ENCODE data around the gene AGPAT2.

DNA sequence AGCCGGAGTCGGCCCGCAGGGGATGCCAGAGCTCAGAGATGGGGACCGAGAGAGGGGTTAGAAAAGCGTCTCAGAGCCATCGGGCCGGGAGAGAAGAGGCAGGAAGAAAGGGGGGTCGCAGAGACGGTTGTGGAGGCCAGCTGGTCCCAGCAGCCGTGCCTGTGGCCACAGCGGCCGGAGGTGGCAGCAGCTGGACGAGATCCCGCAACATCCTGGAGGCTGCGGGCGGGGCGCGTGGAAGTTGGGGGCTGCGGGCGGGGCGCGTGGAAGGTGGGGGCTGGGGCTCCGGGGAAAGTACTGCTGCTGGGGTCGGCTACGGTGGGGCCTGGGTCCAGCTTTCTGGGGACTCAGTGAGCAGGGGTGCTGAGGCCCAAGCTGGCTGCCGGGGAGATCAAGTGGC is 59.0 kb downstream of the AGPAT2 start:
- TF ChIP-seq, protein P1, sequence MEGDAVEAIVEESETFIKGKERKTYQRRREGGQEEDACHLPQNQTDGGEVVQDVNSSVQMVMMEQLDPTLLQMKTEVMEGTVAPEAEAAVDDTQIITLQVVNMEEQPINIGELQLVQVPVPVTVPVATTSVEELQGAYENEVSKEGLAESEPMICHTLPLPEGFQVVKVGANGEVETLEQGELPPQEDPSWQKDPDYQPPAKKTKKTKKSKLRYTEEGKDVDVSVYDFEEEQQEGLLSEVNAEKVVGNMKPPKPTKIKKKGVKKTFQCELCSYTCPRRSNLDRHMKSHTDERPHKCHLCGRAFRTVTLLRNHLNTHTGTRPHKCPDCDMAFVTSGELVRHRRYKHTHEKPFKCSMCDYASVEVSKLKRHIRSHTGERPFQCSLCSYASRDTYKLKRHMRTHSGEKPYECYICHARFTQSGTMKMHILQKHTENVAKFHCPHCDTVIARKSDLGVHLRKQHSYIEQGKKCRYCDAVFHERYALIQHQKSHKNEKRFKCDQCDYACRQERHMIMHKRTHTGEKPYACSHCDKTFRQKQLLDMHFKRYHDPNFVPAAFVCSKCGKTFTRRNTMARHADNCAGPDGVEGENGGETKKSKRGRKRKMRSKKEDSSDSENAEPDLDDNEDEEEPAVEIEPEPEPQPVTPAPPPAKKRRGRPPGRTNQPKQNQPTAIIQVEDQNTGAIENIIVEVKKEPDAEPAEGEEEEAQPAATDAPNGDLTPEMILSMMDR (conservative IDR thresholded peaks at IDR 0.05; ENCODE audit: low read depth in 2 of 2), result no peak
- TF ChIP-seq EZH2 (IDR thresholded peaks at IDR 0.05; ENCODE audit: low read depth, unreplicated experiment), result no peak
- no peak for TF ChIP-seq POLR2AphosphoS5 (IDR thresholded peaks at IDR 0.05; ENCODE audit: low read depth)
- no peak for TF ChIP-seq EZH2phosphoT487 (IDR thresholded peaks at IDR 0.05; ENCODE audit: unreplicated experiment)
